Activated CD4-positive, alpha-beta T cell treated with anti-CD3 and anti-CD28 coated beads, Interleukin-2, amount 50 U/mL, for 24 hours (primary cell): ENCODE results near the gene MGST3.
"Not testable (repeated sequence)": the region's sequence is repeated elsewhere in the genome, so short reads cannot be mapped to it uniquely, and the experiment has no call there.

Experiments used
- DNase-seq, 2 donors: peaks; one replicate each; pipeline ENCODE4 v3.0.0-alpha.2; 2020; ENCODE audit warnings: low read depth in 1 of 2, low spot score in 1 of 2

MGST3 gene

GRCh38 chr1:165648919-165649572, 18.0 kb downstream of the MGST3 start:
- DNase-seq = no peak

GRCh38 chr1:165650981-165651625, 20.1 kb downstream of the MGST3 start:
- DNase-seq = no peak

GRCh38 chr1:165658766-165659580, 27.9 kb downstream of the MGST3 start:
- DNase-seq = not testable (repeated sequence)

GRCh38 chr1:165659581-165659895, 28.5 kb downstream of the MGST3 start:
- no peak for DNase-seq

GRCh38 chr1:165661703-165662102, 30.7 kb downstream of the MGST3 start:
- DNase-seq = no peak

GRCh38 chr1:165662186-165662585, 31.2 kb downstream of the MGST3 start:
- no peak for DNase-seq

- no peak for DNase-seq
Measured at GRCh38 chr1:165666152-165666825, 35.3 kb downstream of the MGST3 start.

- DNase-seq = no peak
Measured at GRCh38 chr1:165668184-165668583, 37.1 kb downstream of the MGST3 start.

GRCh38 chr1:165671526-165671925, 40.5 kb downstream of the MGST3 start:
- no peak for DNase-seq

- DNase-seq = no peak
Measured at GRCh38 chr1:165674599-165674998, 43.6 kb downstream of the MGST3 start.

GRCh38 chr1:165675794-165676193, 44.8 kb downstream of the MGST3 start:
- no peak for DNase-seq

- no peak for DNase-seq
Measured at GRCh38 chr1:165678509-165678908, 47.5 kb downstream of the MGST3 start.

GRCh38 chr1:165679282-165680036, 48.4 kb downstream of the MGST3 start:
- DNase-seq = no peak

GRCh38 chr1:165680303-165680702, 49.3 kb downstream of the MGST3 start:
- DNase-seq = no peak

- not testable (repeated sequence) for DNase-seq
Measured at GRCh38 chr1:165680773-165681172, 49.7 kb downstream of the MGST3 start.

GRCh38 chr1:165683848-165684485, 52.9 kb downstream of the MGST3 start:
- no peak for DNase-seq

- no peak for DNase-seq
Measured at GRCh38 chr1:165686121-165686970, 55.3 kb downstream of the MGST3 start.

GRCh38 chr1:165686971-165687433, 56.0 kb downstream of the MGST3 start:
- no peak for DNase-seq

- no peak for DNase-seq
Measured at GRCh38 chr1:165688046-165688445, 57.0 kb downstream of the MGST3 start.
